ENCODE results near the gene RPLP1. TPM values are rescaled to one million over a fixed set of nuclear protein-coding genes. Genes with fewer than 3 reads are reported as not detected.

Gene RPLP1
- total RNA-seq, 6 experiments from 2014 or later = 164 to 536 (median 471) TPM

- Histone ChIP-seq H3K9me3 (no peaks in the 10 kb centered on the region), H3K36me3 (peaks cover 6 to 34% (median 14%) of the 10 kb centered on the region in 4 donors), H3K27me3 (no peaks in the 10 kb centered on the region), H3K4me3 (no peak overlapping the region), H3K27ac (no peak overlapping the region), H3K4me1 (peaks cover 0 to 14% (median 5%) of the 10 kb centered on the region in 4 donors)
- DNase-seq (no peak), ATAC-seq (no peak)
- WGBS (ENCODE audit: insufficient coverage, low coverage, low lambda C conversion rate, missing lambda C conversion rate) = 81% methylated on average over 7 of the region's 8 CpGs
- intact Hi-C loops (cut with DNase I) = no loop called here
- TF ChIP-seq CTCF (IDR thresholded peaks at IDR 0.05) = no peak
- no peak for TF ChIP-seq POLR2A (IDR thresholded peaks at IDR 0.05)
Measured at GRCh38 chr15:69457304-69458280, 5.0 kb downstream of the RPLP1 start.

- Histone ChIP-seq H3K36me3 (peaks cover 6 to 34% (median 14%) of the 10 kb centered on the region in 4 donors), H3K4me3 (no peak overlapping the region), H3K4me1 (peaks cover 0 to 11% (median 4%) of the 10 kb centered on the region in 4 donors), H3K27ac (no peak overlapping the region), H3K27me3 (no peaks in the 10 kb centered on the region), H3K9me3 (no peaks in the 10 kb centered on the region)
- TF ChIP-seq CTCF (IDR thresholded peaks at IDR 0.05) (no peak), POLR2A (IDR thresholded peaks at IDR 0.05) (no peak)
- intact Hi-C loops (cut with DNase I) = no loop called here
- 75% methylated on average over 2 of the region's 2 CpGs for WGBS (ENCODE audit: insufficient coverage, low coverage, low lambda C conversion rate, missing lambda C conversion rate)
- no peak for ATAC-seq
- no peak for DNase-seq
Measured at GRCh38 chr15:69459066-69459465, 6.4 kb downstream of the RPLP1 start.

- DNase-seq (no peak), ATAC-seq (no peak)
- WGBS (ENCODE audit: insufficient coverage, low coverage, low lambda C conversion rate, missing lambda C conversion rate) = 30% methylated on average over 1 of the region's 1 CpG
- no peak overlapping the region for H3K27ac ChIP-seq
- H3K4me3 ChIP-seq = no peak overlapping the region
- intact Hi-C loops (cut with DNase I) = no loop called here
- TF ChIP-seq POLR2A (IDR thresholded peaks at IDR 0.05) (no peak), CTCF (IDR thresholded peaks at IDR 0.05) (no peak)
- no peaks in the 10 kb centered on the region for H3K27me3 ChIP-seq
- peaks cover 0 to 20% (median 10%) of the 10 kb centered on the region in 4 donors for H3K36me3 ChIP-seq
- no peaks in the 10 kb centered on the region for H3K4me1 ChIP-seq
- no peaks in the 10 kb centered on the region for H3K9me3 ChIP-seq
Measured at GRCh38 chr15:69460481-69460880, 7.9 kb downstream of the RPLP1 start.

GRCh38 chr15:69462030-69462492, 9.4 kb downstream of the RPLP1 start:
- WGBS (ENCODE audit: insufficient coverage, low coverage, low lambda C conversion rate, missing lambda C conversion rate) = 12% methylated on average over 8 of the region's 23 CpGs
- H3K4me3 ChIP-seq = peak overlapping the region; percentile 62 to 66 (median 63)
- H3K36me3 ChIP-seq = peaks cover 0 to 4% (median 0%) of the 10 kb centered on the region in 4 donors
- ATAC-seq (peak; percentile 18 to 45 (median 22)), DNase-seq (peak; percentile 66 to 70 (median 67))
- H3K27ac ChIP-seq = peak overlapping the region; percentile 66 to 91 (median 85)
- TF ChIP-seq POLR2A (IDR thresholded peaks at IDR 0.05) = no peak
- TF ChIP-seq CTCF (IDR thresholded peaks at IDR 0.05) = no peak
- intact Hi-C loops (cut with DNase I) = no loop called here
- H3K9me3 ChIP-seq = no peaks in the 10 kb centered on the region
- no peaks in the 10 kb centered on the region for H3K4me1 ChIP-seq
- H3K27me3 ChIP-seq = no peaks in the 10 kb centered on the region
